HG03045 (cell line): Measurements from ENCODE around the gene TMEM255B.

Experiments used
- ATAC-seq: cut with Tn5 transposase; IDR thresholded peaks from one replicate; pipeline ENCODE4 v1.9.1; 2021; ENCODE audit warnings: mild to moderate bottlenecking, moderate library complexity; ENCODE audit not compliant: unreplicated experiment

The TMEM255B gene

GRCh38 chr13:113857531-113858195, 98.6 kb downstream of the TMEM255B start:
- no peak for ATAC-seq

DNA sequence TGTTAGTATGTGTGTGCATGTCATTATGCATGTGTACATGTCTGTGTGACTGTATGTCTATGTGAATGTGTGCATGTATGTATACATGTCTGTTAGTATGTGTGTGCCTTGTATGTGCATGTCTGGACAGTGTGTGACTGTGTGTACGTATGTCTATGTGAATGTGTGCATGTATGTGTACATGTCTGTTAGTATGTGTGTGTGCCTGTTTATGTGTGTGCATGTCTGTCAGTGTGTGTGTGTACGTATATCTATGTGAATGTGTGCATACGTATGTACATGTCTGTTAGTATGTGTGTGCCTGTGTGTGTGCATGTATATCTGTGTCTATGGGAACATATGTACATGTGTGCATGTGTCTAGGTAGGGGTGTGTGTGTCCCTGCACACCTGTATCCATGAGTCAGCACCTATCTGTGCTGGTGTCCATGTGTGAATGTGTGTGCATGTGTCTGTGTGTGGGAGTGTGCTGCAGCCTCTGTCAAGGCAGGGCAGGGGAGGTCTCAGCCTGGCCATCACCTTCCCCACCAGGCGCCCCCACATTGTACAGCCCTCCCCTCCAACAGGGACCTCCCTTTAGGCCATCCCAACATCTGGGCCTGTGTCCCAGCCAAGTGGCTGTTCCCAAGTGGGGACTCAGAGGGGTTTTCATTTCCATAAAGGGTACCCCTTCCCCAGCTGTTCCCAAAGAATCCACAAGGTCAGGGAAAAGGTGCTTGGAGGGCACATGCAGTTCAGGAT, 100.5 kb downstream of the TMEM255B start:
- no peak for ATAC-seq

DNA sequence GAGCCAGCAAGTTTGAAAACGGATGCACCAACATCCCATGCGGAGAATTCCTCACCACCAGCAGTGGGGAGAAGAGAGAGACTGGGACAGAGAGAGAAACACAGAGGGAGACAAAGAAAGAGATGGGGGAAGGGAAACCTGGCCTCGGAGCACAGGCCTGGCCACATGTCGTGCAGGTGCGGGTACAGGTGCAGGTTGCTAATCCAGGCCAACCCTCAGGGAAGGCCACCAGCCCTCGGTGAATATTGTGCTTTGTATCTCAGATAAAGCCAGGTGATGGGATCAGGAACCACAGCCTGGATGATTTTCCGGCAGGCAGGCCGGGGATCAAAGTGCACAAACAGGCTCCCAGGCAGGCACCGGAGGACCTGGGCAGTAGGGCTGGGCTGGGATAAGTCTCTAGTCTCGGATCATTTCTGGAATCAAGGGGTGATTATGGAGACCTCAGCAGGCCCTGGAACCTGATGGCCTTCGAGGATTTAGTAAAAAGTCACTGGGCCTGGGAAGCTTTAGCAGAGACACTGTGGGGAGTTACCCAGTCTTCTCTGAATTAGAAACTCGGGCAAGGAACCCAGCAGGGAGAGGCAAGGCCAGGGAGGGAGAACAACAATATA, 101.1 kb downstream of the TMEM255B start:
- ATAC-seq, result no peak

DNA sequence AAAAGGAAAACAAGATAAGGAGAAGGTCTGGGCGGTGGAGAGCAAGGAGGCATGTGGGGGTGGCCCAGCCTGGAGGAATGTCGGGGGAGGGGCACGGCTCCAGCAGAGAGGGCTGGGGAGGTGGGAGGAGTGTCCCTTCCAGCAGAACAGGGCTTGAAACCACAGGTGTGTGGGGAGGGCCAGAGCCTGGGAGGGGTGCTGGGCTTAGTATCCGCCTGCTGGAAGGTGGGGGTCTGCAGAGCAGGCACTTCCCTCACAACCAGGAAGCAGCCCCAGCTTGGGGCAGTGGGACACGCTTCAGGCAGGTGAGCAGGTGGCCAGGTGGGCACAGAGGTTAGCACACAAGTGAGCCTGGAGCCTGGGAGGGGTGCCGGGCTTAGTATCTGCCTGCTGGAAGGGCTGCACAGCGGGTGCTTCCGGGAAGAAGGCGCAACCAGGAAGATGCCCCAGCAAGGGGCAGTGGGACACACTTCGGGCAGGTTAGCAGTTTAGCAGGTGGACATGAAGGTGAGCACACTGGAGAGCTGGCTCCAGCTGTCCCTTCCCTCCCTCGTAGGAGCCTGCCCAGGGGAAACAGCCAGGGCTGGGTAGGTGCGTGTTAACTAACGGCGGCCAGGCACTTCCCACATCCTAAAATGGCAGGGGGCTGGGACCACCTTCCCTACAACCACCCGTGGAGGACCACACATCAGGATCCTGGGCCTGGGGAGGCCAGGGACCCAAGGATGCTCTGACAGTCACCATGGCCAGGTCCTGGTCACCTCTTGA, 101.8 kb downstream of the TMEM255B start:
- no peak for ATAC-seq

DNA sequence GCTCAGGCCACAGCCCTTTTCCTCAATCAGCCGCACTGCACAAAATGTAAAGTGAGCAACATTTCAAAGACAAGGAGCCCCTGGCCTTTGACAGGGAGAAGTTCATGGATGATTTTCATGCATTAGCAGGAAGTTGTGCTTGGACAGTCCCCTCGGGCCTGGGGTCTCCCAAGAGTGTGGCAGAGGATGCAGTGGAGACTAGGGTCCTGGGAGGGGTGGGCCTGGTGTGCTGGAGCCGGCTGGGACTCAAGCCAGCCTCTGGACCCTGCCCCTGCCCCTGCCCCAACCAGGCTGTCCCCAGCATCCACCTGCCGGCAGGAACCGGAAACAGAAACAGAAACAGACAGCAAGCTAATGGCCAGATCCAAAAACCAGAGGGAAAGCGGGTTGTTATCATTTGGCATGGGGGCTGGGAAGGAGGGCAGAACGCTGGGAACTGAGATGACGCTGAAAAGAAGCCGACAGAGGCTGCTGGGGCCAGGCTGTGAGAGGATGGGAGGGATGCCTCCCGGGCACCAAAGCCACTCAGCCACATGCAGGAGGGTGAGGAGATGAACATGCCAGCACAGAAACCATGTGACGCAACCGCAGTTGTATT, 102.5 kb downstream of the TMEM255B start:
- no peak for ATAC-seq

DNA sequence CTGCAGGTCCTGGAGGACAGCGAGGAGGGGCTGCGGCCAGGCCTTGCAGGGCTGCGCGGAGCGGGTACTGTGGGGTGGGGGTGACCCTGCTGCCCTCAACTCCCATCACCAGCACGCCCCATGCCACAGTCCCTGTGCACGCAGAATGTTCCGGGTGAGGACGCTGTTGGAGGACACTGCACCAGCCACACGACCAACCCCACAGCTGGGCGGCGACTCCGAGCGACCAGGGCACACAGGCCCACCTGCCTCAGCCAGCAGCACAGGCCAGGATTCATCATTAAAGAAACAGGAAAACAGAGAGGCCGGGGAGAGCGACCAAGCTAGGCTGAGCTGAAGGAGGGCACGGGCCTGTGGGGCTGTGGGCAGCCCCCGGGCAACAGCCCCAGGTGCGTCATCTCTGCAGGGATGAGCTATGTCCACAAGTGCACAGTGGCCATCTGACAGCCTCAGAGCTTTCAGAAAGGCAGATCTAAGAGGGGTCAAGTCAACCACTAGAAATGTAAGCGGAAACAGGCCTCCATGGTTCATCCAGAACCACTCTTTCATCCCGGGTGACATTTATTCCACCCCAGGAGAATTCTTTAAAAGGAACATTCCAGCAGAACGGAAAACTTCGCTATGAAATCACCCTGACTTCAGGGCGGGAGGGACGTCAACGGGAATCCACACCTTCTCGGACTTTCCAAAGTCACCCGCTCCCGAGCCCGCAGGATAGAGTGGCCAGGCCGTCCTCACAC, 103.3 kb downstream of the TMEM255B start:
- ATAC-seq, result no peak

GRCh38 chr13:113862931-113863523, 104.0 kb downstream of the TMEM255B start:
- peak; percentile 53 for ATAC-seq

GRCh38 chr13:113863524-113864272, 104.7 kb downstream of the TMEM255B start, which contains the start of gene GAS6:
TSS of gene GAS6 (minus strand) at chr13:113864076. CDS start at chr13:113863920, 156 bp downstream.
- ATAC-seq, result peak; percentile 42

GRCh38 chr13:113864273-113864890, 105.4 kb downstream of the TMEM255B start:
- no peak for ATAC-seq

- ATAC-seq, result no peak
Observed at GRCh38 chr13:113865427-113865826, 106.4 kb downstream of the TMEM255B start.
